Measurements from ENCODE around the gene EIF1AD.

The EIF1AD gene

GRCh38 chr11:66046901-66047300, 44.9 kb upstream of the EIF1AD start:
- CTCF ChIA-PET = interaction anchor here (0.9 to 5.3 kb wide), 8 partner anchors 8 to 44 kb away, joined by 3 to 29 read pairs (median 18); partner anchors contain the start of gene BANF1
- DNase-seq = no peak
- H3K27ac ChIP-seq (ENCODE audit: insufficient read depth in 1 of 2, low read depth in 1 of 2, low read length in 2 of 2, poor library complexity in 1 of 2, severe bottlenecking in 2 of 2) = no peak overlapping the region
- H3K36me3 ChIP-seq (ENCODE audit: control insufficient read depth in 4 of 4, insufficient read depth in 4 of 4, low read length in 3 of 4) = no peaks in the 10 kb centered on the region
- 90% methylated on average over 3 of the region's 3 CpGs for WGBS (ENCODE audit: insufficient coverage)
- no peak overlapping the region for H3K4me3 ChIP-seq (ENCODE audit: control insufficient read depth in 1 of 7, extremely low read depth in 1 of 7, insufficient read depth in 4 of 7, low read depth in 2 of 7, low read length in 6 of 7)
- peaks cover 0 to 5% (median 0%) of the 10 kb centered on the region in 5 experiments for H3K27me3 ChIP-seq (replicated peaks in 2 of 5; ENCODE audit: control insufficient read depth in 4 of 5, insufficient read depth in 5 of 5, low read length in 4 of 5)
- peaks cover 1 to 29% (median 16%) of the 10 kb centered on the region in 4 experiments for H3K4me1 ChIP-seq (ENCODE audit: control extremely low read depth in 1 of 4, control insufficient read depth in 4 of 4, insufficient read depth in 4 of 4, low read length in 3 of 4)
- H3K9me3 ChIP-seq (ENCODE audit: control extremely low read depth in 1 of 5, control insufficient read depth in 4 of 5, insufficient read depth in 2 of 5, low read depth in 1 of 5, low read length in 4 of 5) = no peaks in the 10 kb centered on the region
- POLR2A ChIA-PET = no interaction called here

GRCh38 chr11:66045177-66045639, 43.3 kb upstream of the EIF1AD start:
- WGBS (ENCODE audit: insufficient coverage) = 30% methylated on average over 9 of the region's 11 CpGs
- POLR2A ChIA-PET = interaction anchor here (0.6 to 1.0 kb wide), 2 partner anchors 19 to 56 kb away, joined by 3 to 4 read pairs; partner anchors contain the start of gene CATSPER1
- peak overlapping the region in 4 of 7 experiments; percentile 9 to 39 (median 24) for H3K4me3 ChIP-seq (ENCODE audit: control insufficient read depth in 1 of 7, extremely low read depth in 1 of 7, insufficient read depth in 4 of 7, low read depth in 2 of 7, low read length in 6 of 7)

DNA sequence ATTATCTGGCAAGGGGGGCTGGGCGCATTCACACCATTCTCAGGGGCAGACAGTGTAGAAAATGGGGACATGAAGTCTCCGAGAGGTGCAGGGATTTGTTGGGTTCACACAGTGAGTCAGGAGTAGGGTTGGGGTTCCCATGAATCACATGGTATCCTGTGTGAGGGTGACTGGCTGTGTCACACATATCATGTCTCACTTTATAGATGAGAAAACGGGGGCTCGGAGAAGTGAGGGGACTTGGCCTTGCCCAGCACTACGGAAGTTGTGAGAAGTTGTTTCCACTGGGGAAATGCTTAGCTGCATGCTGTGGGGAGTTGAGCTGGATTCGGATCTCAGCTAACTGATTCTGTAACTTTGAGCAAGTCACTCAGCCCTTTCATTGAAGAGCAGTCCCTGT, 42.8 kb upstream of the EIF1AD start:
- Histone ChIP-seq H3K9me3 (ENCODE audit: control extremely low read depth in 1 of 5, control insufficient read depth in 4 of 5, insufficient read depth in 2 of 5, low read depth in 1 of 5, low read length in 4 of 5) (no peaks in the 10 kb centered on the region), H3K27me3 (replicated peaks in 2 of 5; ENCODE audit: control insufficient read depth in 4 of 5, insufficient read depth in 5 of 5, low read length in 4 of 5) (peaks cover 0 to 5% (median 0%) of the 10 kb centered on the region in 5 experiments), H3K27ac (ENCODE audit: insufficient read depth in 1 of 2, low read depth in 1 of 2, low read length in 2 of 2, poor library complexity in 1 of 2, severe bottlenecking in 2 of 2) (no peak overlapping the region), H3K4me3 (ENCODE audit: control insufficient read depth in 1 of 7, extremely low read depth in 1 of 7, insufficient read depth in 4 of 7, low read depth in 2 of 7, low read length in 6 of 7) (peak overlapping the region in 4 of 7 experiments; percentile 9 to 39 (median 24)), H3K4me1 (ENCODE audit: control extremely low read depth in 1 of 4, control insufficient read depth in 4 of 4, insufficient read depth in 4 of 4, low read length in 3 of 4) (peaks cover 0 to 17% (median 9%) of the 10 kb centered on the region in 4 experiments), H3K36me3 (ENCODE audit: control insufficient read depth in 4 of 4, insufficient read depth in 4 of 4, low read length in 3 of 4) (no peaks in the 10 kb centered on the region)
- ChIA-PET CTCF (interaction anchor here (0.7 to 5.3 kb wide), 22 partner anchors 9 to 332 kb away, joined by 3 to 29 read pairs (median 4); partner anchors contain the start of gene CATSPER1), POLR2A (interaction anchor here (0.6 to 1.0 kb wide), 2 partner anchors 19 to 55 kb away, joined by 3 to 4 read pairs; partner anchors contain the start of gene CATSPER1)
- WGBS (ENCODE audit: insufficient coverage) = 60% methylated on average over 5 of the region's 6 CpGs
- DNase-seq = no peak

More at GRCh38 chr11:66045177-66045639, 43.3 kb upstream of the EIF1AD start:
- H3K27me3 ChIP-seq (replicated peaks in 2 of 5; ENCODE audit: control insufficient read depth in 4 of 5, insufficient read depth in 5 of 5, low read length in 4 of 5) = peaks cover 0 to 5% (median 0%) of the 10 kb centered on the region in 5 experiments
- H3K4me1 ChIP-seq (ENCODE audit: control extremely low read depth in 1 of 4, control insufficient read depth in 4 of 4, insufficient read depth in 4 of 4, low read length in 3 of 4) = peaks cover 0 to 17% (median 9%) of the 10 kb centered on the region in 4 experiments
- no peaks in the 10 kb centered on the region for H3K9me3 ChIP-seq (ENCODE audit: control extremely low read depth in 1 of 5, control insufficient read depth in 4 of 5, insufficient read depth in 2 of 5, low read depth in 1 of 5, low read length in 4 of 5)
- H3K27ac ChIP-seq (ENCODE audit: insufficient read depth in 1 of 2, low read depth in 1 of 2, low read length in 2 of 2, poor library complexity in 1 of 2, severe bottlenecking in 2 of 2) = no peak overlapping the region
- DNase-seq = peak; percentile 84 to 91 (median 89)
- CTCF ChIA-PET = interaction anchor here (0.7 to 5.3 kb wide), 23 partner anchors 9 to 332 kb away, joined by 3 to 29 read pairs (median 4); partner anchors contain the start of gene CATSPER1
- H3K36me3 ChIP-seq (ENCODE audit: control insufficient read depth in 4 of 4, insufficient read depth in 4 of 4, low read length in 3 of 4) = no peaks in the 10 kb centered on the region

- ChIA-PET CTCF (interaction anchor here (1.0 to 5.3 kb wide), 10 partner anchors 7 to 41 kb away, joined by 3 to 29 read pairs (median 16); partner anchors contain the start of genes BANF1, CATSPER1 and SF3B2), POLR2A (no interaction called here)
- no peak for DNase-seq
- H3K9me3 ChIP-seq (ENCODE audit: control extremely low read depth in 1 of 5, control insufficient read depth in 4 of 5, insufficient read depth in 2 of 5, low read depth in 1 of 5, low read length in 4 of 5) = no peaks in the 10 kb centered on the region
- no peak overlapping the region for H3K4me3 ChIP-seq (ENCODE audit: control insufficient read depth in 1 of 7, extremely low read depth in 1 of 7, insufficient read depth in 4 of 7, low read depth in 2 of 7, low read length in 6 of 7)
- H3K27me3 ChIP-seq (replicated peaks in 2 of 5; ENCODE audit: control insufficient read depth in 4 of 5, insufficient read depth in 5 of 5, low read length in 4 of 5) = peaks cover 0 to 5% (median 0%) of the 10 kb centered on the region in 5 experiments
- 97% methylated on average over 82 of the region's 88 CpGs for WGBS (ENCODE audit: insufficient coverage)
- no peak overlapping the region for H3K27ac ChIP-seq (ENCODE audit: insufficient read depth in 1 of 2, low read depth in 1 of 2, low read length in 2 of 2, poor library complexity in 1 of 2, severe bottlenecking in 2 of 2)
- no peaks in the 10 kb centered on the region for H3K36me3 ChIP-seq (ENCODE audit: control insufficient read depth in 4 of 4, insufficient read depth in 4 of 4, low read length in 3 of 4)
- peaks cover 0 to 9% (median 4%) of the 10 kb centered on the region in 4 experiments for H3K4me1 ChIP-seq (ENCODE audit: control extremely low read depth in 1 of 4, control insufficient read depth in 4 of 4, insufficient read depth in 4 of 4, low read length in 3 of 4)
These were observed 41.3 kb upstream of the EIF1AD start for GRCh38 chr11:66042996-66043906.

- Histone ChIP-seq H3K27ac (ENCODE audit: insufficient read depth in 1 of 2, low read depth in 1 of 2, low read length in 2 of 2, poor library complexity in 1 of 2, severe bottlenecking in 2 of 2) (no peak overlapping the region), H3K27me3 (replicated peaks in 2 of 5; ENCODE audit: control insufficient read depth in 4 of 5, insufficient read depth in 5 of 5, low read length in 4 of 5) (peaks cover 0 to 2% (median 0%) of the 10 kb centered on the region in 5 experiments), H3K9me3 (ENCODE audit: control extremely low read depth in 1 of 5, control insufficient read depth in 4 of 5, insufficient read depth in 2 of 5, low read depth in 1 of 5, low read length in 4 of 5) (no peaks in the 10 kb centered on the region), H3K4me3 (ENCODE audit: control insufficient read depth in 1 of 7, extremely low read depth in 1 of 7, insufficient read depth in 4 of 7, low read depth in 2 of 7, low read length in 6 of 7) (no peak overlapping the region), H3K36me3 (ENCODE audit: control insufficient read depth in 4 of 4, insufficient read depth in 4 of 4, low read length in 3 of 4) (no peaks in the 10 kb centered on the region), H3K4me1 (ENCODE audit: control extremely low read depth in 1 of 4, control insufficient read depth in 4 of 4, insufficient read depth in 4 of 4, low read length in 3 of 4) (peaks cover 0 to 9% (median 4%) of the 10 kb centered on the region in 4 experiments)
- POLR2A ChIA-PET = no interaction called here
- CTCF ChIA-PET = interaction anchor here (1.0 kb wide), 1 partner anchor 9 kb away, joined by 3 read pairs; no protein-coding TSS in a partner anchor
- 97% methylated on average over 75 of the region's 81 CpGs for WGBS (ENCODE audit: insufficient coverage)
- no peak for DNase-seq
These were observed 40.5 kb upstream of the EIF1AD start for GRCh38 chr11:66042227-66042995.

- Histone ChIP-seq H3K4me1 (ENCODE audit: control extremely low read depth in 1 of 4, control insufficient read depth in 4 of 4, insufficient read depth in 4 of 4, low read length in 3 of 4) (peaks cover 0 to 1% (median under 1%) of the 10 kb centered on the region in 4 experiments), H3K36me3 (ENCODE audit: control insufficient read depth in 4 of 4, insufficient read depth in 4 of 4, low read length in 3 of 4) (no peaks in the 10 kb centered on the region), H3K27ac (ENCODE audit: insufficient read depth in 1 of 2, low read depth in 1 of 2, low read length in 2 of 2, poor library complexity in 1 of 2, severe bottlenecking in 2 of 2) (no peak overlapping the region), H3K9me3 (ENCODE audit: control extremely low read depth in 1 of 5, control insufficient read depth in 4 of 5, insufficient read depth in 2 of 5, low read depth in 1 of 5, low read length in 4 of 5) (no peaks in the 10 kb centered on the region), H3K4me3 (ENCODE audit: control insufficient read depth in 1 of 7, extremely low read depth in 1 of 7, insufficient read depth in 4 of 7, low read depth in 2 of 7, low read length in 6 of 7) (no peak overlapping the region), H3K27me3 (replicated peaks in 2 of 5; ENCODE audit: control insufficient read depth in 4 of 5, insufficient read depth in 5 of 5, low read length in 4 of 5) (no peaks in the 10 kb centered on the region)
- ChIA-PET CTCF (interaction anchor here (0.5 to 2.9 kb wide), 4 partner anchors 13 to 311 kb away, joined by 3 to 18 read pairs (median 4); partner anchors contain the start of gene SF3B2), POLR2A (no interaction called here)
- DNase-seq = no peak
- 100% methylated on average over 2 of the region's 3 CpGs for WGBS (ENCODE audit: insufficient coverage)
These were observed 37.8 kb upstream of the EIF1AD start for GRCh38 chr11:66039765-66040164.
